Testis (tissue), 2 donors: ENCODE data around the gene GNAO1.

Source experiments
- CTCF ChIP-seq, 3 experiments: fragments of 450-650 bp in 2 of 3; fragments of 200-600 bp in 1 of 3; sonication (generic) in 1 of 3; IDR thresholded peaks; one replicate each; pipeline ENCODE4 v1.5.1; 2016 to 2019; ENCODE audit warnings: antibody characterized with exemption in 3 of 3, mild to moderate bottlenecking in 2 of 3, moderate library complexity in 1 of 3
- POLR2A ChIP-seq: fragments of 450-650 bp; IDR thresholded peaks from one replicate; pipeline ENCODE4 v1.6.1; 2017; ENCODE audit warnings: antibody characterized with exemption, mild to moderate bottlenecking, moderate library complexity

DNA sequence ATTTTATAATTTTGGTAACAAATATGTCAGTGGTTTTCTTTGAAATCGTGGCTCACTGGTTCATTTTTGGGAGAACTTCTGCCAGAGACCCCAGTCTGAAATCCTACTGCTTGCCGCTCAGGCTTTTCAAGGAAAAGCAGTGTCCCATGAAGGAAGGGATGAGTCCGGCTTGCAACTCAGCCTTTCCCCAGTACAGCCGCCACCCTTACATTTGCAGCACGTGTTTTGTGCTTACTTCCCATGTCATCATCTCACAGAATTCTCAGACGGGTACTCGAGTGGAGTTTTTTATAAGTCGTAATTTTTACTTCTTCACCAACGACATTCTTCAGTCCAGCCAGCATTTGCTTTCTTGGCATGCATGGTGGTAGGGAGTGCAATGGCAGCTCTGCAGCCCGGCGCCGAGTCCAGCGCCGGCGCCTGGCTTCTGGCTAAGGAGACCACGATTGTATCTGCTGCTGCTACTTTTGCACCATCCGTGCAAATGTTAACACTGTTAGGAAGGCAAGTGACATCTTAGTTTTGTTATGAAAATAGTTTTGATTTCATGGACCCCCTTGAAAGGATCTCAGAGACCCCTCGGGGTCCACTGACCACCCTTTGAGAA is 123.1 kb downstream of the GNAO1 start:
- no peak for TF ChIP-seq CTCF (IDR thresholded peaks at IDR 0.05)
- no peak for TF ChIP-seq POLR2A
